ENCODE data around the gene ILF3.

GRCh38 chr19:10667867-10668266 lies 13.7 kb downstream of the ILF3 start:
- TF ChIP-seq POLR2A (IDR thresholded peaks at IDR 0.05), result no peak
- no peak for TF ChIP-seq CTCF (IDR thresholded peaks at IDR 0.05)

Measured in lower leg skin (tissue), 3 donors.